Transverse colon (tissue), 4 donors: Measurements from ENCODE around the gene MAGI2. TPM values are rescaled to one million over a fixed set of nuclear protein-coding genes. Genes with fewer than 3 reads are reported as not detected.

Source experiments
- DNase-seq: peaks from one replicate; pipeline ENCODE4 v3.0.0-alpha.2; 2019
- H3K27ac ChIP-seq, 4 donors: fragments of 200-600 bp; sonication (generic); 2 replicates each; pipeline ENCODE4 v1.5.1; 2016 to 2018; ENCODE audit warnings: inconsistent platforms in 4 of 4
- H3K27me3 ChIP-seq: fragments of 200-600 bp; sonication (generic); 2 replicates; pipeline ENCODE4 v1.5.1; 2017; ENCODE audit warnings: inconsistent platforms
- H3K36me3 ChIP-seq, 4 donors: fragments of 200-600 bp; sonication (generic); 2 replicates each; pipeline ENCODE4 v1.5.1; 2017 to 2019; ENCODE audit warnings: inconsistent platforms in 4 of 4
- H3K4me1 ChIP-seq, 4 donors: fragments of 200-600 bp; sonication (generic); 2 replicates each; pipeline ENCODE4 v1.5.1; 2017 to 2020; ENCODE audit warnings: inconsistent platforms in 4 of 4
- H3K4me3 ChIP-seq, 4 donors: fragments of 200-600 bp; sonication (generic); 1 replicate in 1 of 4; 2 replicates in 3 of 4; pipeline versions ENCODE4 v1.5.1 to v1.6.1; 2017 to 2019; ENCODE audit warnings: inconsistent platforms in 4 of 4
- H3K9me3 ChIP-seq, 2 donors: fragments of 200-600 bp; sonication (generic); 2 replicates each; pipeline ENCODE4 v1.5.1; 2017 to 2019; ENCODE audit warnings: inconsistent platforms in 2 of 2
- EP300 ChIP-seq: sonication (generic); formaldehyde crosslinking; IDR thresholded peaks from one replicate; pipeline ENCODE4 v1.6.1; 2017; ENCODE audit warnings: antibody characterized with exemption, low read depth
- POLR2A ChIP-seq: fragments of 450-650 bp; IDR thresholded peaks from one replicate; pipeline ENCODE4 v1.6.1; 2016; ENCODE audit warnings: antibody characterized with exemption, mild to moderate bottlenecking, moderate library complexity
- POLR2AphosphoS5 ChIP-seq, 3 donors: sonication (generic); formaldehyde crosslinking; IDR thresholded peaks; one replicate each; pipeline ENCODE4 v1.6.1; 2016; ENCODE audit warnings: antibody characterized with exemption in 3 of 3
- WGBS, 2 donors: methylation state at CpG; one replicate each; pipeline ENCODE4 v1.1.5; 2018; ENCODE audit warnings: low coverage in 1 of 2; 5-methylcytosine and 5-hydroxymethylcytosine counted together
- in situ Hi-C, 4 donors: fragments of 200-750 bp; cut with MboI; loops; one replicate each; pipeline versions ENCODE4 v1.15.0 to v1.15.1; 2017; ENCODE audit warnings: low sequenced_read_pairs in 3 of 4, low pct_ligation_motif_present in 1 of 4, low pct_unique_long_range_greater_than_20kb in 1 of 4
- intact Hi-C: fragments of 100-400 bp; cut with DNase I; formaldehyde crosslinking; loops from one replicate; pipeline ENCODE4 v1.15.1; 2023; ENCODE audit warnings: low total_unique reads
- total RNA-seq, 4 donors: library from RNA; depleted of rRNA; stranded (reverse); fragments of >200 nt; gene quantifications; one replicate each; pipeline ENCODE4 v1.1.0, GENCODE V29; 2016
- TF ChIP-seq, protein P1 (sequence below), 5 experiments: fragments of 200-600 bp in 3 of 5; fragments of 450-650 bp in 2 of 5; sonication (generic) in 3 of 5; IDR thresholded peaks; 1 replicate in 2 of 5; 2 replicates in 3 of 5; pipeline ENCODE4 v1.5.1; 2016 to 2017; ENCODE audit warnings: antibody characterized with exemption in 5 of 5, inconsistent platforms in 3 of 5, mild to moderate bottlenecking in 2 of 5, moderate library complexity in 1 of 5

Gene MAGI2
- total RNA-seq, 4 donors from 2014 or later, result 1.6 to 9.7 (median 4.1) TPM

DNA sequence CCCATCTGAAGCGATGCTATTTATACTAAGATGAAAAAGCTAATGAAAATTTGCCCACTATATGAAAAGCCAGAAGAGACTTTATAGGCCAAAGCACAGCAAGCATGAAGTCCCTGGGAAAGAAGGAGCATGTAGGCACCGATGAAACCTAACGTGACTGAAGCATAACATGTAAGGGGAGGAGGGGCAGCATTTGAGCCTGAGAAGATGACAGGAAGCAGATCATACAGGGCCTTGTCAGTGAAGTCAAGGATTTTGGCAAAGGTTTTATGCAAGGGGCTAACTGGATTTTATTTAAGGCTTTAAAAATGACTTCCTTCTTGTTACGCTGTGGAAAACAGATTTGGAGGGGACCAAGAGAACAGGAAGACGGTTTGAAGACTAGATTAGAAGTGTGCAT, 910.9 kb downstream of the MAGI2 start:
- Histone ChIP-seq H3K27me3 (no peaks in the 10 kb centered on the region), H3K4me1 (no peaks in the 10 kb centered on the region), H3K27ac (no peak overlapping the region), H3K4me3 (no peak overlapping the region), H3K9me3 (no peaks in the 10 kb centered on the region), H3K36me3 (no peaks in the 10 kb centered on the region)
- intact Hi-C loops, result no loop called here
- no peak for DNase-seq
- TF ChIP-seq, protein P1, sequence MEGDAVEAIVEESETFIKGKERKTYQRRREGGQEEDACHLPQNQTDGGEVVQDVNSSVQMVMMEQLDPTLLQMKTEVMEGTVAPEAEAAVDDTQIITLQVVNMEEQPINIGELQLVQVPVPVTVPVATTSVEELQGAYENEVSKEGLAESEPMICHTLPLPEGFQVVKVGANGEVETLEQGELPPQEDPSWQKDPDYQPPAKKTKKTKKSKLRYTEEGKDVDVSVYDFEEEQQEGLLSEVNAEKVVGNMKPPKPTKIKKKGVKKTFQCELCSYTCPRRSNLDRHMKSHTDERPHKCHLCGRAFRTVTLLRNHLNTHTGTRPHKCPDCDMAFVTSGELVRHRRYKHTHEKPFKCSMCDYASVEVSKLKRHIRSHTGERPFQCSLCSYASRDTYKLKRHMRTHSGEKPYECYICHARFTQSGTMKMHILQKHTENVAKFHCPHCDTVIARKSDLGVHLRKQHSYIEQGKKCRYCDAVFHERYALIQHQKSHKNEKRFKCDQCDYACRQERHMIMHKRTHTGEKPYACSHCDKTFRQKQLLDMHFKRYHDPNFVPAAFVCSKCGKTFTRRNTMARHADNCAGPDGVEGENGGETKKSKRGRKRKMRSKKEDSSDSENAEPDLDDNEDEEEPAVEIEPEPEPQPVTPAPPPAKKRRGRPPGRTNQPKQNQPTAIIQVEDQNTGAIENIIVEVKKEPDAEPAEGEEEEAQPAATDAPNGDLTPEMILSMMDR (IDR thresholded peaks at IDR 0.05), result no peak
- TF ChIP-seq POLR2AphosphoS5 (IDR thresholded peaks at IDR 0.05) (no peak), POLR2A (no peak), EP300 (no peak)
- WGBS, 2 donors, result 82 to 87% methylated on average over 5 of the region's 5 CpGs
- in situ Hi-C loops, result no loop called here

DNA sequence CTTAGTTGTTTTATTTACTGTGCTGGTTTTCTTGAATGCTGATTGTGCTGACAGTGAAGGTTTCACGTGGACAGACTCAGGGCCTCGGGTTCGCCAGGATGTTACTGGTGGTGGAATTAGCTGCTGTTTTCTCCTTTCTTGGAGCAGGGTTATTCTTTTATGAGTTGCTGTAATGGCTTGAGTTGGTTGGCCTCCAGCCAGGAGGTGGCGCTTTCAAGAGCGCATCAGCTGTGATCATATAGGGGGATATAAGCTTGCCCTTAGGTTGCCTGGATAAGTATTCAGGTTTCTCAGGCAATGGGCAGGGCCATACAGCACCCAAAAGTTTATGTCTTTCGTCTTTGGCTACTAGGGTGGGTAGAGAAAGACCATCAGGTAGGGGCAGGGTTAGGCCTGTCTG, 913.6 kb downstream of the MAGI2 start:
- Histone ChIP-seq H3K4me1 (no peaks in the 10 kb centered on the region), H3K27ac (no peak overlapping the region), H3K9me3 (no peaks in the 10 kb centered on the region), H3K27me3 (no peaks in the 10 kb centered on the region), H3K4me3 (no peak overlapping the region), H3K36me3 (no peaks in the 10 kb centered on the region)
- intact Hi-C loops (no loop called here), in situ Hi-C loops (no loop called here)
- TF ChIP-seq EP300 (no peak), POLR2A (no peak)
- DNase-seq, result no peak
- 86% methylated on average over 6 of the region's 6 CpGs; no CpG with 5 or more reads in 1 of the 2 donors for WGBS, 2 donors

DNA sequence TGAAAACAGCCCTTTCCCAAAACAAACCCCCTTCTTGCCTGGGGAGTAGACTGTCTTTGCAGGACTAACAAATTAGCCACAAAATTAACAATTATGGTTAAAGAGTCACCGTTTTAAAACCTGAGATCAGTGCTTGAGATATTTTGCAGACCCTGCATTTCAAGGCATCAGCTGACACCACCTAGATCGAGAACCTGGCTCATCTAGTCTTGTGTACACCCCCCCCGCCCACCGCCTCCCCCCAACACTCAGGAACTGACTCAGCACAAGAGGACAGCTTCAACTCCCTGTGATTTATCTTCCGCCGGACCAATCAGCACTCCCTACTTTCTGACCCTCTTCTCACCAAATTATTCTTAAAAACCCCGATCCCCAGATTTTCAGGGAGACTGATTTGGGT, 917.8 kb downstream of the MAGI2 start:
- TF ChIP-seq POLR2A (no peak), POLR2AphosphoS5 (IDR thresholded peaks at IDR 0.05) (no peak)
- in situ Hi-C loops (no loop called here), intact Hi-C loops (no loop called here)
- Histone ChIP-seq H3K9me3 (no peaks in the 10 kb centered on the region), H3K27me3 (no peaks in the 10 kb centered on the region), H3K36me3 (no peaks in the 10 kb centered on the region), H3K4me1 (no peaks in the 10 kb centered on the region), H3K4me3 (no peak overlapping the region), H3K27ac (no peak overlapping the region)
- DNase-seq, result no peak
- 71 to 78% methylated on average over 5 to 7 of the region's 7 CpGs for whole genome bisulfite sequencing, 2 donors

DNA sequence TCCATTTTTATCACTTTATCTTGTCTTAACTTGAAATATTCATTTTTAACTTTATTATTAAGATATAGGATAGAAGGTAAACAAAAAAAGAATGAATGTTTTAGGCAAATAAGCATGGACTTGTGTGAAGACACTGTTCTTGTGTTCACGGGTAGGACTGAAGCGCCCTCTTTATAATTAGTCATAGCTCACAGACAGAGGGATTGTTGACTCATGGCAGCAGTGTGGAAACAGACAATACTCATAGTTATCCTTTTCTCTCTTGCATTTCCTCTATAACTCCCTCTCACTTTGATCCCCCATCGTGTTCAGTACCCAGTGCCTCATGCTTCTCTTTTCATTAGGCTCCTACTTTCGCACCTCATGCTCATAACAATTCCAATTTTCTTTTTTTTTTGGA, 923.1 kb downstream of the MAGI2 start:
- H3K27ac ChIP-seq, result no peak overlapping the region
- DNase-seq, result no peak
- no peaks in the 10 kb centered on the region for H3K27me3 ChIP-seq
- intact Hi-C loops, result no loop called here
- 68 to 79% methylated on average over 4 of the region's 4 CpGs for WGBS, 2 donors
- no peak for TF ChIP-seq EP300
- no peak for TF ChIP-seq POLR2A
- TF ChIP-seq, protein P1 (IDR thresholded peaks at IDR 0.05), result no peak
- TF ChIP-seq POLR2AphosphoS5 (IDR thresholded peaks at IDR 0.05), result no peak
- in situ Hi-C loops, result no loop called here
- H3K4me1 ChIP-seq, result no peaks in the 10 kb centered on the region
- no peaks in the 10 kb centered on the region for H3K9me3 ChIP-seq
- H3K36me3 ChIP-seq, result no peaks in the 10 kb centered on the region
- no peak overlapping the region for H3K4me3 ChIP-seq

DNA sequence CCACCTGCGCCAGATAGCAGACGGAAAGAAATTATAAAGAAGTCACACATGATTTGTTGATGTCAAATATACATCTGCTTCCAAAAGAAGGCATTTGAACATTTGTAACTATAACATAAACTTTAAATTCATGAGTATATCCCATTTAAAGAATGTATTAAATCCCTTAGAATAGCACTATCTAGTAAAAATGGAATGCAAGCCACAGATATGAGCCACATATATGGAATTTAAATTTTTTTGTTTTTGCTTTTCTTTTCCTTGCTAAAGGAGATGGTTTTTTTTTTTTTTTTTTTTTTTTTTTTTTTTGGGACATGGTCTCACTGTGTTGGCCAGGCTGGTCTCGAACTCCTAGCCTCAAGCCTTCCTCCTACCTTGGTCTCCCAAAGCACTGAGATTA, 924.1 kb downstream of the MAGI2 start:
- Histone ChIP-seq H3K27me3 (no peaks in the 10 kb centered on the region), H3K36me3 (no peaks in the 10 kb centered on the region), H3K9me3 (no peaks in the 10 kb centered on the region), H3K27ac (no peak overlapping the region), H3K4me1 (no peaks in the 10 kb centered on the region), H3K4me3 (no peak overlapping the region)
- TF ChIP-seq, protein P1 (IDR thresholded peaks at IDR 0.05), result no peak
- TF ChIP-seq POLR2A (no peak), EP300 (no peak), POLR2AphosphoS5 (IDR thresholded peaks at IDR 0.05) (no peak)
- in situ Hi-C loops (no loop called here), intact Hi-C loops (no loop called here)
- no peak for DNase-seq
- WGBS, 2 donors, result 68 to 100% methylated on average over 3 of the region's 3 CpGs
